GM20431 (cell line): Measurements from ENCODE around the gene LSM10.

ENCODE experiments used
- in situ Hi-C: fragments of 300-500 bp; cut with MseI, MboI; formaldehyde crosslinking; loops from one replicate; pipeline ENCODE4 v1.15.0; 2020; ENCODE audit warnings: low sequenced_read_pairs; ENCODE audit not compliant: unreplicated experiment

Gene LSM10

DNA sequence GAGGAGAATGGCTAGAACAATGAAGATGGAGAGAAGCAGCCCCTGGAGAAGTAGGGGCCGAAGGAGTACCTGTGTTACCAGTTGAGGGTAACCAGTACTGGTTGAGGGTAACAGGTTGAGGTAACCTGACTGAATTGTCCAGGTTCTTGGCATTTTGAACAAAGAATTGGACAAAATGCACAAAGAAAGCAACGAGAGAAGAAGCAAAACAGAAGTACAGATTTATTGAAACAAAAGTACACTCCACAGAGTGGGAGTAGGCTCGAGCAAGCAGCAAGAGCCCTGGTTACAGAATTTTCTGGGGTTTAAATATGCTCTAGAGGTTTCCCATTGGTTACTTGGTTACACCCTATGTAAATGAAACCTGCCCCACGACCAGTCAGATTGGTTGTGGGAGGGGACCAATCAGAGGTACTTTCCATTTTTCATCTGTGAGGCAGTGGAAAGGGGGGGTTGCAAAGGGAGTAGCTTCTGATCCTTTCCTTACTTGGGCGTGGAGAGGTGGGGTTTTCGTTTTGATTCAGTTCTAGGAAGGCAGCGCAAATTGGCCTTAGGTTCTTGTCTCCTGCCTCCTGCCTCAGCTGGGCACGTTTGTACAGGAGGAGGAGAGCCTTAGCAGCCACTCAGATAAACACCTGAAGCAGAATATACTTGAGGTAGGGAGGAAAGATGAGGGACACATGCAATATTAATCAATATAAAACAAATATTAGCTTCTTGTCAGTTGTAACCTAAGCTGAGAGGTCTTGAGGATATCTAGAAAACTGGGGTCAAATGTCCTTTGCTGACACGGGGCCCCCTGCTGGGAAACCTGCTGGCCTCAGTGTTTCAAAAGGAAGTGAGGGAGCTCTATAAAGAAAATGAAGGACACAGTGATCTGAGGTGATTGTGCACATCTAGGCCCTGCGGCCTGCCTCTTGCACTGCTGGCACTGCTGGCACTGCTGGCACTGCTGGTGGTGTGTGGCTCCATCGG lies 14.3 kb upstream of the LSM10 start:
- in situ Hi-C loops = no loop called here

DNA sequence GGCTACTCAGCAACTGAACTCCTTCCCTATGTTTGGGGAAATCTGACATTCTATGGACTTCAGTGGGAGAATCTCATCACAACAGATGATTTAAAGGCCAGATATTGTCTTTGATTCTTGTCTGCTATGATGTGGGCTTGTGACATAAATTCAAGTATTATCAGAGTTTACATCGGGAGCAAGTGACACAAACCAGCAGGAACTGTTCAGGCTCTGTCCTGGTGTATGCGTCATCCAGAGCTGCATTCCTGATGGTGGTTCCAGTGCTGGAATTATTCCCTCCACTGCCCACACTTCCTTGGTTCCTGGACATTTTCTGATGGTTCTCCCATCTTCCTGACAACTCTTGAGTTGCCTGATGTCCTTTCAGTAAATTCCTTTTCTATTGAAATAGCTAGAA lies 10.8 kb upstream of the LSM10 start:
- in situ Hi-C loops = no loop called here

DNA sequence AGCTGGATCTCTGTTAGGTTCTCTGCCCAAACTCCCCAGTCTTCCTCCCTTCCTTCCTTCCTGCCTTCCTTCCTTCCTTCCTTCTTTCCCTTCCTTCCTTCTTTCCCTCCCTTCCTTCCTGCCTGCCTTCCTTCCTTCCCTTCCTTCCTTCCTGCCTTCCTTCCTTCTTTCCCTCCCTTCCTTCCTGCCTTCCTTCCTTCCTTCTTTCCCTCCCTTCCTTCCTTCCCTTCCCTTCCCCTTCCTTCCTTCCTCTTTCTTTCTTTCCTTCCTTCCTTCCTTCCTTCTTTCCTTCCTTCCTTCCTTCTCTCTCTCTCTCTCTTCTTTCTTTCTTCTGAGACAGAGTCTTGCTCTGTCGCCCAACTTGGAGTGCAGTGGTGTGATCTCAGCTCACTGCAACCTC lies 8.7 kb upstream of the LSM10 start:
- in situ Hi-C loops = no loop called here

DNA sequence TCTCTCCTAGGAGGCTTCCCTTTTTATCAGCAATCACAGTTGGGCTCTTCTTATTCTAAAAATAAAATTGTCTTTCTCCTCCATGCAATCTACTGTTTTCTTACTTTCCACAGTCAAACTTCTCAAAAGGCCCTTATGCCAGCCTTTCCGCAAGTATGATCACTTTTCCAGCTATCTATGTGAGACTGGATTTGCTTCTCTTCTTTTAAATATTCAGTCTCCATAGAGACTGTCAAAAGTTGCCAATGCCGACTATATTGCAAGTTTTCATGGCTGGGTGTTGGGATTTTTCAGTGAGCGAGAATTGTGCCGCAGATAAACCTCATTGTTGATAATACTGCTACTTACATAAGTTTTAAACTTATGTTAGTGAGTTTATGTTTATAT lies 4.8 kb upstream of the LSM10 start:
- in situ Hi-C loops = no loop called here

DNA sequence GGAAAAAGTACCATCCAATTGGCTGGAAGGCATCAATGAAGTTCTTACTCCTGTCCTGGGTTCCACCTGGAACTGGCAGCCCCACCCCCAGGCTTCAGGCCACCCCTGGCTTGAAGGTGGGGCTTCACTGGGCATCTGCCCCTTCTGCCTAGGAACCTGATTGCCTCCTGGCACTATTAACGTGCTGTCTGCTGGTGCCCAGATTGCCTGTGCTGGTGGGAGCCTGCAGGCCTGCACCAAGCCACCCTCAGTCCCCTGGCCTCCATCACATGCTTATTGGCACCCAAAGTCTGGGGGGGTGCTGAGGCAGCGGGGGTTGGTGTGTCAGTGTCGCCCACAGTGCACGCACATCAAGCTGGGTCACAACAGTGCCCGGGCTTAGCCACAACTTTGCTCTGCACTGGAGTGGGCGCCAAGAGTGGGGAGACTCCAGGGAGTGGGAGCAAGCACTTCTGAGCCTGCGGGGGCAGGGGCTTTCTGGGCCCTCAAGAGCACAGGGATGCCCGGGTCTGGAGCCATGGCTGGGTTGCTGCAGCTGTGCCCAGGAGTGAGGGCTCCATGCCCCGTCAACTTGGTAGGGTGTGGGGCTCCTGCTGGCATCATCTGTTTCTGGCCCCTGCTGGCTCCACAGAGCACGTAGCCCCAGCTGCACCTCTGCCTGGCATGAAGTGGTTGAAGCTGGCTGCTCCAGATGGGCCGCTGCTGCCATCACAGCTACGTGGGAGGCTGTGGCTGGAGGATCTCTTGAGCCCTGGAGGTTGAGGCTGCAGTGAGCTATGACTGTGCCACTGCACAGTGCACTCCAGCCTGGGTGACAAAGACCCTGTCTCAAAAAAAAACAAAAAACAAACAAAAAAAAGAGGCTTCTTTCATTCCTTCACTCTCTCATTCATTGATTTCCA lies 4.1 kb upstream of the LSM10 start:
- in situ Hi-C loops = no loop called here

DNA sequence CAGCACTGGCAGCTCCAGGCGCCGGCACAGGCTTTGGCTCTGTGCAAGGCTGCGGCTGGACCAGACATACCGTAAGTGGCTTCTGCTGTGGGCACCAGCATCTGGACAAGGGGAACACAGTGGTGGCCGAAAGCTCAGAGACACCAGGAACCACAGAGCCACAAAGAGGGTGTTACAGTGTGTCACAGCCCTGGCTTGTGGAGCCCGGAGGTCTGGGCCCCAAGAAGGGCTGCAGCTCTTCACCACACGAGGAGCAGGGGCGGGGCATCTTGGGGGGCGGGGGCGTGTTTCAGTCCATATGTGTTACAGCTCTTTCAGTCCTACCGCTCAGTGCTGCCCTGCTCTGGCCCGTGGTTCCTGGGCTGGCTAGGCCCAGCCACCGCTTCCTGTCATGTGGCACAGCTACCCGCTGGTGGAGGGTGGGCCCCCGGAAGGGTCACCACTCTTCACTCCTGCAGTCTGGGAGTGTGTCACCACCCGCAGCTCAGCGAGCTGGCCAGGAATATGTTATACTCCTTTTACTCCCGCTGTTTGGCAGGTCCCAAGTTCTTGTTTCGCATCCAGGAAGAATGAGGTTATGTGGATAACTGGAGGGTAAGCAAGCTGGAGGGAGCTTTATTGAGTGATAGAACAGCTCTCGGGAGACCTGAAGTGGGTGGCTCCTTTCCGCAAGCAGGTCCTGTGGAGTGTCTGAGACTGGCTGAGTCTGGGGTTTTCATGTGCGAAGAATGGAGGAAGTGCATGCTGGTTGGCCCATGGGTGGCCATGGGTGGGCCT lies 3.3 kb upstream of the LSM10 start:
- in situ Hi-C loops = no loop called here

DNA sequence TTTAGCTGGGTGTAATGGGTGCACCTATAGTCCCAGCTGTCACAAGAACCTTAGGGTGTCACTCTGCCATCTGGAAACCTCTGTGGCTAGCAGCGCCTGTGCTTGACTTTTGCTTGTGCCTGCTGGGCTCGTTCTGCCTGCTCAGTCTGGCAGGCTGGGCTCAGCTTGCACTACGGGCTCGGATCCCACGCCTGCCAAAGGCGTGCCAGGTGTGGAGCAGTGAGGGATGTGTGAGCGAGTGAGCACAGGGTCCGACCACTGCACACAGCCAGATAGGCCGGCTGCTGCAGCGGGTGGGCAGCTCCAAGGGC lies 2.8 kb upstream of the LSM10 start:
- in situ Hi-C loops = no loop called here

DNA sequence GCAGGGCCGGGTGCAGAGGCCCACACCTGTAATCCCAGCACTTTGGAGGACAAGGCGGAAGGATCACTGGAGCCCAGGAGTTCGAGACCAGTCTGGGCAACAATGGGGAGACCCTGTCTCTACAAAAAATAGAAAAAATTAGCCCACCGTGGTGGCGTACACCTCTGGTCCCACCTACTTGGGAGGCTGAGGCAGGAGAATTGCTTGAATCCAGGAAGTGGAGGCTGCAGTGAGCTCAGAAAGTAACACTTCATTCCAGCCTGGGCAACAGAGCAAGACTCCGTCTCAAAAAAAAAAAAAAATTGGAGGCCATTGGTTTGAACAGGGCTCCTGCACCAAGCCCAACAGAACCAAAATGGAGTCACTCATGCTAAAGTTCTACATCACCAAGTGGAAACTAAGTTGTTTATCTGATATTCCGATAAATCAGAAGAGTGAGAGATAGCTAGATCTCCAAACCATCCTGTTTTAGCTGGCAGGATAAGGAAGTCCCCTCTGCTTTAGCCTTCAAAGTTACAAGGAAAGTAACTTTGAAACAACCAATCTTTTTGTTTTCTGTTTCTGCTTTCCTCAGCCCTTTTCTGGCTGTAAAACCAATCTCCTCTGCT lies 766 bp upstream of the LSM10 start:
- in situ Hi-C loops = no loop called here

DNA sequence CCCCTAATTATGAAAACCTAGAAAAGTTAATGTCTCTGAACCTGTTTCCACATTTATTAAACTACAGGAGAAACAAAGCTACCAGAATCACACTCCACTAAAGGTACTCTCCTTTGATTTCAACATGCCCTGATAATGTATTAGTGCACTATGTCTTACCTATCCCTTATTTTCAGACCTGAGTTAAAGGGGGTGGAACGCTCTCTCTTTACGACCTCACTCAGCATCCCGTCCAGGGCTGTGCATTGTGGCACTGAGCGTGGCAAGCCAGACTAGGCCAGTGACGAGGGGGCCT lies 678 bp downstream of the LSM10 start:
- in situ Hi-C loops = no loop called here

DNA sequence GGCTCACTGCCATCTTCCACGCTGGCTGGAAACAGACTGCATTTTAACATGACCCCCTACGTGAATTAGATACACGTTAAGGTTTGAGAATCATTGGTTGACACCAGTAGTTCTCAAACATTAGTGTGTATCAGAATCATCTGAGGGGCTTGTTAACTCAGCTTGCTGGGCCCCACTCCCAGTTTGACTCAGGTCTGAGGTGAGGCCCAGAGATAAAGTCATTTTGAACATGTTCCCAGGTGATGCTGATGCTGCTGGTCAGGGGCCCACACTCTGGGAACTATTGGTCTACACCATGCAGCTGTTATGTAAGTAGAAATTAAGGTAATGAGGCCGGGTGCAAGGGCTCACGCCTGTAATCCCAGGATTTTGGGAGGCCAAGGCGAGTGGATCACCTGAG lies 1.3 kb downstream of the LSM10 start:
- in situ Hi-C loops = no loop called here

DNA sequence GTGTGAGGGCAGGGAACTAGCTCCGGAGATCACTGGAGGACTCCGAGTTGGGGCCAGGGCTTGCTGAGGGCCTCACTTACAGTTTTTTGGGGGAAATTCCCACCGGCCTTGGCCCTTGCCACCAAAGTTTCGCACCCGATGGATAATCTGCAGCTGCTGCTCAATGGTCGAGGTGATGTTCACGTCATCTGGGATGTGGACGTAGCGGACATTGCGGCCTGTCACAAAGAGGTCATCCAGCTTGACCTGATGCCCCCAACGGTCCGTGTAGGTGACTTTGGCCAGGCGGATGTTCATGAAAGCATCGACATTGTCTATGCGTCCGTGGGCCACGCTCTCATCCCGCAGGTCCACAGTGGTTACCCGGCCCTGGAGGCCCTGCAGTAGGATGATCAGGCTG lies 4.0 kb downstream of the LSM10 start:
- in situ Hi-C loops = no loop called here

DNA sequence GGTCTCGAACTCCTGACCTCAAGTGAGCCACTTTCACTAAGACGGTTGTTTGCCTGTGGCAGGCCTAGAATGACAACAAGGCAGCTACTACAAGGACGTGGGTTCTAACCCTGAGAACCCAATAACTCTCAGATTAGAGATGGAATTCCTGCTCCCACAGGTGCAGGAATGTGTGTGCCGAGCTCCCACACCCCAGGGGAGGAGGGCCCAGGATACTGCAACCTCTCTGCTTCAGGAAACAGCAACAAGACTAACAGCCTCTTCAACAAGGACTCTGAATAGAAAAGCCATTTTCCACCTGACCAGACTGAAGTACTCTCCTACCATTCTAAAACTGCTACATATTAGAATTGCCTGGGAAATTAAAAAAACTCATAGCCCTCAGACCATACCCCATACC lies 4.9 kb downstream of the LSM10 start:
- in situ Hi-C loops = no loop called here

DNA sequence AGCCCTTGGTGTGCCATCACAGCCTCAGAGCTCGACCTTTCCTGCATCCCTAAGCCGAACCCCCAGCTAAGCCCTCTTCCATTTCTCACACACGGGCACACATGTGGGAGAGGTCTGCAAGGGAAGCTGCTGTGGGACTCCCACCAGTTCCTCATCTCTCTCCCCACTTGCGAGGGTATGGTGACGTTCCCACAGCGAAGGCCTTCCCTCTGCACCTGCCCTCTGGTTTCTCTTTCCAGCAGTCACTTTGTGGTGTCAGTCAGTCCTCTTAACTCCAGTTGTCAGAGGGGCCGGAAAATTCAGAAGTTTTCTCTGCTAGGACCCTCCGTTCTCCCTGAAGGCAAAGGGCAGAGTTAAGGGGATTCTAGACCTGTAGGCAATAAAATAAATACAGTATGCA lies 6.4 kb downstream of the LSM10 start:
- in situ Hi-C loops = no loop called here

DNA sequence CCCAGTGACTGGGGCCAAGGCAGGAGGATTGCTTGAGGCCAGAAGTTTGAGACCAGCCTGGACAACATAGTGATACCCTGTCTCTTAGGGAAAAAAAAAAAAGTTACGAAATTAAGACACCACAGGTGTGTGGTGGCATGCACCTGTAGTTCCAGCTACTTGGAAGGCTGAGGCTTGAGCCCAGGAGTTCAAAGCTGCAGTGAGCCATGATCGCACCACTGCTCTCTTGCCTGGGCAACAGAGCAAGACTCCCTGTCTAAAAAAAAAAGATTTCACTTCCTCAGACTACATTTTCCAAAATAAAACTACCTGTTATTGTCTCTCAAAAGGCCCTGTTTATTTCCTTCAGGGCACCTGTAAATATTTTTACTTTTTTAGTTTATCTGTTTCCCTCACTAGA lies 7.3 kb downstream of the LSM10 start:
- in situ Hi-C loops = no loop called here

DNA sequence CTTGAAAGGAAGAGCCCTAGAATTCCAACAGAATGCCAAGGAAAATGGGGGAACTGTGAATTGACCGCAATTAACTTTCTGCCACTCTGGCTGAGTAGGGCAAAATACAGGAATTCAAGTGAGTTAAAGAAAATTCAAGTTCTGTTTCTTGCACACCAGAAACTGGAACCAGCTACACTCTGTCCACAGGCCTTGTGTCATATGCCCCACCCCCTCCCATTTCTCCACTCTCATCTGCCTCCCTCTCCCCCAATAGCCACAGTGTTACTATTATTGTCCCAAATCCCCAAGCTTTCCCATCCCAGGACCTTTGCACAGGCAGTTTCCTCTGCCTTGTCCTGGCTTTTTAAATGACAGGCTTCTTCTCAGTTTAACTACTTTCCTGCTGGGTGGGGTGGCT lies 7.7 kb downstream of the LSM10 start:
- in situ Hi-C loops = no loop called here

DNA sequence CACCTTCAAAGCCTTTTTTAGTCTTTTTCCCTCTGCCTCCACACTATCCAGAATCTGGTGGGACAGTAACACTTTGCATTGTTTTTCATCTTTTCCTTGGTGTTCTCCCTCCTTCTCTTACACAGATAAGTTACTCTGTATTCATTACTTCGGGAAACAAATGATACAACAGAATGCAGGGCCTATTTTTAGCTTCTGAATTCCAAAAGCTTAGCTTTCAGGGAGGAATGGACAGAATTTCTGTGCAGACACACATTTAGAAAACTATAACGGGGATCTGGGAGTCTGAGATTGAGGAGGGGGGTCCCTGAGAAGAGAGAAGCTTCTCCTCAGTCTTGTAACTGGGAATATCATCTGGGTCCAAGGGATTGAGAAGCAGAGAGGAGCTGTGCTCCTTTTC lies 8.4 kb downstream of the LSM10 start:
- in situ Hi-C loops = no loop called here

DNA sequence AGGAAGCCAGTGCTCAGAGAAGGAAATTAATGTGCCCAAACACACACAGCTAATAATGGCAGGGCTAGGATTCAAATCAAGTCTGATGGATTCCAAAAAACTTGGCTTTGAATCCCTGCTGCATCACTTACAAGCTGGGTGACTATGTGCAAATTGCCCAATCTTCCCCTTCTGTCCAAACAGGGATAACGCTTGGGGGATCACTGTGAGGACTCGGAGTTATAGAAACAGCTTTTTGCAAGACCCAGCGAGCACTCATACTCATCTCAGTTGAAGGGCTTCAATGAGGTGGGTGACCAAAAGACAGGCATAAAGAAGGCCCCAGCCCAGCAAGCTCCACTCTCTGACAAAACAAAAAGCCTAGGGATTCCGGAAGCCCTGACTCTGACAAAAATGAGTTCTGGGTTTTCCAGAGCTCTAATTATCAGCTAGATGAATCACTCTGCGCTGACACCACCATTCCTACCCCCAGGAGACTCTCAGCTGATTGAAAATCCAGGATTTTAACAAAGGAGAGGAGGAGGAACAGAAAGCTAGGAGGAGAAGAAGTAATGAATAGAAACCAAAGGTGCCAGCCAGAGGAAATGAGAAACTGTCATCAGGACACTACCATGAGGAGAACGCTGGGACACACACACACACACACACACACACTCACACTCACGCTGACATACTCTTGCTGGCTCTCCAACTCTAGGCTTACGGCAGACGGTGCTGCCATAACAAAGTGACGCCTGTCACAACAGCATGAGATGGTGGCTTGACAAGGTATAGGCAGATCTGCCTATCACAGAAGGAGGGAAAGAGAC lies 10.4 kb downstream of the LSM10 start:
- in situ Hi-C loops = no loop called here

DNA sequence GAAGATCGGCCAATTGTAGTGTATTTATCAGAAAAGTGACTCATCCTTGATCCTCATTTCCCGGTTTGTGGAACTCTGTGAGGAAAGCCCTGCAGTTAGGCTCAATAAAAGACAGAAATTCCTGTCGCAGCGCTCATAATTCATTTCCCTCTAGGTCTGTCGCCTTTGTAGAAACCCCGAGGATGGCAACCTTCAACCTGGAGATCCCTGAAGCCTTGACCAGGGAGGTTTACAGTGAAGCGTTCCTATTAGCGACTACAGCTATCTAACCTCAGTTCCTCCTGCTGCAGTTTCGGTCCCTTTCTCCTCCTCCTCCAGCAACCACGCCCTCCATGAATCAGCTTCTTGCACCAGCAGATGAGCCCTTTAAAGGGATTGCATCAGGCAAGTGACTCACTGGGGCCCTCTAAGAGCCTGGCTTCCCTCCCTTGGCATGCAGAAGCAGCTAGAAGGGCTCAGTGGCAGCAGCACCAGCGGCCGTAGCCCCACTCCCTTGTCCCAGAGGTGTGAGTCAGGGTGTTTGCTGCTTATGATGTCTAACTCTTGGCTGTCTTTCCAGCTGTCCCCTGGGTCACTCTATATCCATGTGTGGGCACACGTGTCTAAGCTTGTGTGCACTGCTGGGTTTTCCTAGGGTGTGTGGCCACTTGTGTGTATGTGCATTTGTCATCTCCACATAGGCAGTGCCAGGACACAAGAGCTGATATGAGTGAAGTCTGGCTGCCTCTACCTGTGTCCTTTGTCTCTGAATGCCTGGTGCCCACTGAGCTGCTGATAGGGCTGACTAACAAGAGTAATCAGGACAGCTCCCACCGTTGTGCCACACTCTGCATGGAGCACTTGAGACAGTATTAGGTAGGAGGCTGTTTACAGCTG lies 11.2 kb downstream of the LSM10 start:
- in situ Hi-C loops = no loop called here
